Sigmoid colon (tissue), 4 donors: ENCODE results near the gene DOK5.

Experiments used
- EP300 ChIP-seq, 4 donors: sonication (generic); formaldehyde crosslinking; IDR thresholded peaks; one replicate each; pipeline ENCODE4 v1.6.1; 2017; ENCODE audit warnings: antibody characterized with exemption in 4 of 4
- POLR2A ChIP-seq, 2 donors: fragments of 450-650 bp; IDR thresholded peaks; one replicate each; pipeline ENCODE4 v1.6.1; 2016; ENCODE audit warnings: antibody characterized with exemption in 2 of 2, mild to moderate bottlenecking in 2 of 2, moderate library complexity in 2 of 2
- POLR2AphosphoS5 ChIP-seq, 4 donors: sonication (generic); formaldehyde crosslinking; IDR thresholded peaks; one replicate each; pipeline ENCODE4 v1.6.1; 2017; ENCODE audit warnings: antibody characterized with exemption in 4 of 4
- TF ChIP-seq, protein P1 (sequence below), 4 experiments: fragments of 450-650 bp in 3 of 4; fragments of 200-600 bp in 1 of 4; IDR thresholded peaks; one replicate each; pipeline ENCODE4 v1.5.1; 2016 to 2019; ENCODE audit warnings: antibody characterized with exemption in 4 of 4, mild to moderate bottlenecking in 3 of 4, moderate library complexity in 2 of 4

GRCh38 chr20:54543369-54543768 lies 68.0 kb downstream of the DOK5 start:
- TF ChIP-seq POLR2AphosphoS5 (IDR thresholded peaks at IDR 0.05), result no peak
- TF ChIP-seq, protein P1, sequence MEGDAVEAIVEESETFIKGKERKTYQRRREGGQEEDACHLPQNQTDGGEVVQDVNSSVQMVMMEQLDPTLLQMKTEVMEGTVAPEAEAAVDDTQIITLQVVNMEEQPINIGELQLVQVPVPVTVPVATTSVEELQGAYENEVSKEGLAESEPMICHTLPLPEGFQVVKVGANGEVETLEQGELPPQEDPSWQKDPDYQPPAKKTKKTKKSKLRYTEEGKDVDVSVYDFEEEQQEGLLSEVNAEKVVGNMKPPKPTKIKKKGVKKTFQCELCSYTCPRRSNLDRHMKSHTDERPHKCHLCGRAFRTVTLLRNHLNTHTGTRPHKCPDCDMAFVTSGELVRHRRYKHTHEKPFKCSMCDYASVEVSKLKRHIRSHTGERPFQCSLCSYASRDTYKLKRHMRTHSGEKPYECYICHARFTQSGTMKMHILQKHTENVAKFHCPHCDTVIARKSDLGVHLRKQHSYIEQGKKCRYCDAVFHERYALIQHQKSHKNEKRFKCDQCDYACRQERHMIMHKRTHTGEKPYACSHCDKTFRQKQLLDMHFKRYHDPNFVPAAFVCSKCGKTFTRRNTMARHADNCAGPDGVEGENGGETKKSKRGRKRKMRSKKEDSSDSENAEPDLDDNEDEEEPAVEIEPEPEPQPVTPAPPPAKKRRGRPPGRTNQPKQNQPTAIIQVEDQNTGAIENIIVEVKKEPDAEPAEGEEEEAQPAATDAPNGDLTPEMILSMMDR (IDR thresholded peaks at IDR 0.05), result no peak
- no peak for TF ChIP-seq EP300 (IDR thresholded peaks at IDR 0.05)
- no peak for TF ChIP-seq POLR2A (IDR thresholded peaks at IDR 0.05)
